Subcutaneous abdominal adipose tissue (tissue), 5 donors: Measurements from ENCODE around the gene RAB35.
"Not testable (repeated sequence)": the region's sequence is repeated elsewhere in the genome, so short reads cannot be mapped to it uniquely, and the experiment has no call there.

ENCODE experiments used
- H3K27ac ChIP-seq: one replicate; pipeline ENCODE4 v1.7.0; 2013; ENCODE audit warnings: low read depth, mild to moderate bottlenecking, inconsistent platforms, low read length, moderate library complexity
- H3K27me3 ChIP-seq, 5 donors: one replicate each; pipeline ENCODE4 v1.7.0; 2013; ENCODE audit warnings: low read length in 5 of 5, inconsistent platforms in 1 of 5; ENCODE audit not compliant: control insufficient read depth in 5 of 5, insufficient read depth in 4 of 5
- H3K36me3 ChIP-seq, 5 donors: one replicate each; pipeline ENCODE4 v1.7.0; 2013; ENCODE audit warnings: low read length in 5 of 5; ENCODE audit not compliant: control insufficient read depth in 5 of 5, insufficient read depth in 5 of 5
- H3K4me1 ChIP-seq, 5 donors: one replicate each; pipeline ENCODE4 v1.7.0; 2013; ENCODE audit warnings: low read length in 5 of 5, mild to moderate bottlenecking in 3 of 5, moderate library complexity in 1 of 5; ENCODE audit not compliant: control insufficient read depth in 5 of 5, insufficient read depth in 5 of 5
- H3K4me3 ChIP-seq, 5 donors: one replicate each; pipeline ENCODE4 v1.7.0; 2013; ENCODE audit warnings: low read length in 5 of 5, low read depth in 1 of 5
- H3K9ac ChIP-seq, 5 donors: one replicate each; pipeline ENCODE4 v1.7.0; 2013; ENCODE audit warnings: low read length in 5 of 5, mild to moderate bottlenecking in 4 of 5, moderate library complexity in 3 of 5
- H3K9me3 ChIP-seq, 5 donors: one replicate each; pipeline ENCODE4 v1.7.0; 2013; ENCODE audit warnings: low read length in 5 of 5; ENCODE audit not compliant: control insufficient read depth in 5 of 5
- donor health status: healthy.
- donor health status: healthy.
- donor health status: healthy.
- donor health status: healthy.
- donor health status: healthy.

RAB35 gene

GRCh38 chr12:120055231-120056000 lies 61.1 kb downstream of the RAB35 start:
- H3K36me3 ChIP-seq: no peaks in the 10 kb centered on the region
- peaks cover 0 to 2% (median 0%) of the 10 kb centered on the region in 5 donors for H3K27me3 ChIP-seq
- no peak overlapping the region for H3K9ac ChIP-seq
- H3K4me1 ChIP-seq: no peaks in the 10 kb centered on the region
- peaks cover 0 to 4% (median 0%) of the 10 kb centered on the region in 5 donors for H3K9me3 ChIP-seq
- H3K27ac ChIP-seq: no peak overlapping the region
- no peak overlapping the region for H3K4me3 ChIP-seq

GRCh38 chr12:120054293-120054692 lies 62.3 kb downstream of the RAB35 start:
- H3K9ac ChIP-seq: no peak overlapping the region
- H3K27ac ChIP-seq: no peak overlapping the region
- H3K4me1 ChIP-seq: no peaks in the 10 kb centered on the region
- H3K27me3 ChIP-seq: no peaks in the 10 kb centered on the region
- no peaks in the 10 kb centered on the region for H3K36me3 ChIP-seq
- H3K9me3 ChIP-seq: peaks cover 0 to 4% (median 0%) of the 10 kb centered on the region in 5 donors
- no peak overlapping the region for H3K4me3 ChIP-seq

- H3K27me3 ChIP-seq: no peaks in the 10 kb centered on the region
- no peaks in the 10 kb centered on the region for H3K36me3 ChIP-seq
- no peak overlapping the region for H3K4me3 ChIP-seq
- H3K9me3 ChIP-seq: peaks cover 0 to 4% (median 0%) of the 10 kb centered on the region in 5 donors
- H3K27ac ChIP-seq: no peak overlapping the region
- H3K4me1 ChIP-seq: no peaks in the 10 kb centered on the region
- H3K9ac ChIP-seq: no peak overlapping the region
These were observed 65.0 kb downstream of the RAB35 start for GRCh38 chr12:120051535-120051934.

GRCh38 chr12:120049426-120049825 lies 67.1 kb downstream of the RAB35 start:
- H3K4me3 ChIP-seq: no peak overlapping the region
- no peaks in the 10 kb centered on the region for H3K4me1 ChIP-seq
- no peak overlapping the region for H3K27ac ChIP-seq
- H3K27me3 ChIP-seq: no peaks in the 10 kb centered on the region
- no peak overlapping the region for H3K9ac ChIP-seq
- peaks cover 0 to 4% (median 0%) of the 10 kb centered on the region in 5 donors for H3K9me3 ChIP-seq
- no peaks in the 10 kb centered on the region for H3K36me3 ChIP-seq

GRCh38 chr12:120048263-120048662 lies 68.3 kb downstream of the RAB35 start:
- H3K27ac ChIP-seq: no peak overlapping the region
- H3K36me3 ChIP-seq: no peaks in the 10 kb centered on the region
- H3K9me3 ChIP-seq: peaks cover 0 to 4% (median 0%) of the 10 kb centered on the region in 5 donors

GRCh38 chr12:120047072-120047471 lies 69.5 kb downstream of the RAB35 start:
- Histone ChIP-seq H3K36me3 (no peaks in the 10 kb centered on the region), H3K4me3 (no peak overlapping the region), H3K9me3 (peaks cover 0 to 4% (median 0%) of the 10 kb centered on the region in 5 donors), H3K27ac (no peak overlapping the region), H3K27me3 (peaks cover 0 to 4% (median 0%) of the 10 kb centered on the region in 5 donors), H3K4me1 (no peaks in the 10 kb centered on the region), H3K9ac (no peak overlapping the region)

More at GRCh38 chr12:120048263-120048662, 68.3 kb downstream of the RAB35 start:
- Histone ChIP-seq H3K27me3 (peaks cover 0 to 2% (median 0%) of the 10 kb centered on the region in 5 donors), H3K4me1 (no peaks in the 10 kb centered on the region), H3K9ac (no peak overlapping the region), H3K4me3 (no peak overlapping the region)

- H3K27ac ChIP-seq, H3K4me1 ChIP-seq, H3K36me3 ChIP-seq, H3K9me3 ChIP-seq, H3K4me3 ChIP-seq, H3K27me3 ChIP-seq, H3K9ac ChIP-seq: not testable (repeated sequence)
These were observed 71.2 kb downstream of the RAB35 start for GRCh38 chr12:120045367-120045766.
